Ascending aorta (tissue), 2 donors: Measurements from ENCODE around the gene DPP3. TPM values are rescaled to one million over a fixed set of nuclear protein-coding genes. Genes with fewer than 3 reads are reported as not detected.

Experiments used
- DNase-seq, 2 donors: peaks; one replicate each; pipeline ENCODE4 v3.0.0-alpha.2; 2019; ENCODE audit warnings: low spot score in 2 of 2
- H3K27ac ChIP-seq, 2 donors: fragments of 200-600 bp; sonication (generic); one replicate each; pipeline ENCODE4 v1.5.1; 2016 to 2017; ENCODE audit warnings: mild to moderate bottlenecking in 1 of 2
- H3K27me3 ChIP-seq: fragments of 200-600 bp; sonication (generic); one replicate; pipeline ENCODE4 v1.5.1; 2017
- H3K36me3 ChIP-seq, 2 donors: fragments of 200-600 bp; sonication (generic); one replicate each; pipeline ENCODE4 v1.5.1; 2016
- H3K4me1 ChIP-seq, 2 donors: fragments of 200-600 bp; sonication (generic); one replicate each; pipeline ENCODE4 v1.5.1; 2016 to 2017; ENCODE audit warnings: mild to moderate bottlenecking in 1 of 2
- H3K4me3 ChIP-seq, 2 donors: fragments of 200-600 bp; sonication (generic); one replicate each; pipeline ENCODE4 v1.5.1; 2016 to 2017; ENCODE audit warnings: mild to moderate bottlenecking in 1 of 2
- H3K9me3 ChIP-seq, 2 donors: fragments of 200-600 bp; sonication (generic); one replicate each; pipeline ENCODE4 v1.5.1; 2016
- intact Hi-C: fragments of 100-400 bp; cut with DNase I; formaldehyde crosslinking; loops from one replicate; pipeline ENCODE4 v1.15.1; 2023
- total RNA-seq: library from RNA; depleted of rRNA; stranded (reverse); fragments of >200 nt; gene quantifications from one replicate; pipeline ENCODE4 v1.1.0, GENCODE V29; 2016
- TF ChIP-seq, protein P1 (sequence below), 3 experiments: fragments of 200-600 bp in 2 of 3; fragments of 450-650 bp in 1 of 3; sonication (generic) in 2 of 3; IDR thresholded peaks; one replicate each; pipeline ENCODE4 v1.5.1; 2016 to 2019; ENCODE audit warnings: antibody characterized with exemption in 3 of 3, mild to moderate bottlenecking in 1 of 3, moderate library complexity in 1 of 3

Gene DPP3
- total RNA-seq, 1 donor from 2014 or later, result 14.8 TPM

DNA sequence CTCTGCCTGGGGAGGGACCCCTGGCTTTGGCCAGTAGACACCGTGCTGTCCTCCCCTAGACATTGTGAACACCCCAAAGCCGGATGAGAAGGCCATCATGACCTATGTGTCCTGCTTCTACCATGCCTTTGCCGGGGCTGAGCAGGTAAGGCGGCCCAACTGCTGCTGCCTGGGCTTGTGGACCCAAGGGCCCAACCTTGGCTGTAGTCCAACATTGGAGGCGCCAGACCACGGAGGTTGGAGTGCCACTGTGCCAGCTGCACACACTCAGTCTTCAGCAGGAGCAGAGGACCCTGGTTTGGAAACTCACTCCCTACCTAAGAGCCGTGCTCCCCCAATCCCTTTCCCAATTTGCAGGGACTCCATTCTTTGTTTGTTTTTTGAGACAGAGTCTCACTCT is 75.9 kb downstream of the DPP3 start:
- no peaks in the 10 kb centered on the region for H3K27me3 ChIP-seq
- no peak overlapping the region for H3K4me3 ChIP-seq
- H3K27ac ChIP-seq, result no peak overlapping the region
- intact Hi-C loops, result no loop called here
- TF ChIP-seq, protein P1, sequence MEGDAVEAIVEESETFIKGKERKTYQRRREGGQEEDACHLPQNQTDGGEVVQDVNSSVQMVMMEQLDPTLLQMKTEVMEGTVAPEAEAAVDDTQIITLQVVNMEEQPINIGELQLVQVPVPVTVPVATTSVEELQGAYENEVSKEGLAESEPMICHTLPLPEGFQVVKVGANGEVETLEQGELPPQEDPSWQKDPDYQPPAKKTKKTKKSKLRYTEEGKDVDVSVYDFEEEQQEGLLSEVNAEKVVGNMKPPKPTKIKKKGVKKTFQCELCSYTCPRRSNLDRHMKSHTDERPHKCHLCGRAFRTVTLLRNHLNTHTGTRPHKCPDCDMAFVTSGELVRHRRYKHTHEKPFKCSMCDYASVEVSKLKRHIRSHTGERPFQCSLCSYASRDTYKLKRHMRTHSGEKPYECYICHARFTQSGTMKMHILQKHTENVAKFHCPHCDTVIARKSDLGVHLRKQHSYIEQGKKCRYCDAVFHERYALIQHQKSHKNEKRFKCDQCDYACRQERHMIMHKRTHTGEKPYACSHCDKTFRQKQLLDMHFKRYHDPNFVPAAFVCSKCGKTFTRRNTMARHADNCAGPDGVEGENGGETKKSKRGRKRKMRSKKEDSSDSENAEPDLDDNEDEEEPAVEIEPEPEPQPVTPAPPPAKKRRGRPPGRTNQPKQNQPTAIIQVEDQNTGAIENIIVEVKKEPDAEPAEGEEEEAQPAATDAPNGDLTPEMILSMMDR (IDR thresholded peaks at IDR 0.05), result no peak
- H3K9me3 ChIP-seq, result no peaks in the 10 kb centered on the region
- no peaks in the 10 kb centered on the region for H3K36me3 ChIP-seq
- peaks cover 0 to 5% of the 10 kb centered on the region in 2 donors for H3K4me1 ChIP-seq
- no peak for DNase-seq

DNA sequence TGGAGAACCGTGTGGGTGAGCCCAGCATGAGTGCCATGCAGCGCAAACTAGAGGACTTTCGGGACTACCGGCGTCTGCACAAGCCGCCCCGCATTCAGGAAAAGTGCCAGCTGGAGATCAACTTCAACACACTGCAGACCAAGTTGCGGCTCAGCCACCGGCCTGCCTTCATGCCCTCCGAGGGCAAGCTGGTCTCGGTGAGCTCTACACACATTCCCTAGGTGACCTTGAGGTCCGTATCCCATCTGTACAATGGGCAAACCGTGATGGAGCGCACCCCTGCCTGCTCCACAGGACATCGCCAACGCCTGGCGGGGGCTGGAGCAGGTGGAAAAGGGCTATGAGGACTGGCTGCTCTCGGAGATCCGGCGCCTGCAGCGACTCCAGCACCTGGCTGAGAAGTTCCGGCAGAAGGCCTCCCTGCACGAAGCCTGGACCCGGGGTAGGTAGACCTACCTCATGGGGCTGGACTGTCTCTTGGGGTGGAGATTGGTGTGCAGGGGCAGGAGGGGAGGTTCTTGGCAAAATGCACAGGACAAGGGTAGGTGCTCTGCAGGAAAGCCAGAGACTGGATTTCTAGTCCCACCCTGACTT is 77.6 kb downstream of the DPP3 start:
- Histone ChIP-seq H3K27ac (no peak overlapping the region), H3K4me1 (peaks cover 0 to 5% of the 10 kb centered on the region in 2 donors), H3K4me3 (no peak overlapping the region), H3K9me3 (no peaks in the 10 kb centered on the region), H3K36me3 (no peaks in the 10 kb centered on the region), H3K27me3 (no peaks in the 10 kb centered on the region)
- intact Hi-C loops, result no loop called here
- TF ChIP-seq, protein P1 (IDR thresholded peaks at IDR 0.05), result no peak
- DNase-seq, result no peak

Other genes starting within 250 kb of the DPP3 start
- gene KLC2, start 222.7 kb upstream of the DPP3 start, total RNA-seq, result 29.9 TPM
- gene RAB1B, start 211.8 kb upstream of the DPP3 start, total RNA-seq, result 171 TPM
- gene CNIH2, start 202.3 kb upstream of the DPP3 start, total RNA-seq, result not detected
- gene YIF1A, start 191.3 kb upstream of the DPP3 start, total RNA-seq, result 161 TPM
- 3.6 TPM for gene TMEM151A, start 188.5 kb upstream of the DPP3 start, total RNA-seq
- 193 TPM for gene CD248, start 163.4 kb upstream of the DPP3 start, total RNA-seq
- 28.5 TPM for gene RIN1, start 144.0 kb upstream of the DPP3 start, total RNA-seq
- gene BRMS1, start 135.3 kb upstream of the DPP3 start, total RNA-seq, result 24.8 TPM
- gene B4GAT1, start 132.8 kb upstream of the DPP3 start, total RNA-seq, result 64.2 TPM
- not detected for gene SLC29A2, start 108.7 kb upstream of the DPP3 start, total RNA-seq
- 5.0 TPM for gene NPAS4, start 59.4 kb upstream of the DPP3 start, total RNA-seq
- gene MRPL11, start 41.6 kb upstream of the DPP3 start, total RNA-seq, result 96.2 TPM
- gene PELI3, start 13.5 kb upstream of the DPP3 start, total RNA-seq, result 13.2 TPM
- 39.6 TPM for gene BBS1, start 30.2 kb downstream of the DPP3 start, total RNA-seq
- gene ZDHHC24, start 65.6 kb downstream of the DPP3 start, total RNA-seq, result 18.0 TPM
- not detected for gene ACTN3, start 66.5 kb downstream of the DPP3 start, total RNA-seq
- 98.8 TPM for gene CTSF, start 88.2 kb downstream of the DPP3 start, total RNA-seq
- gene CCDC87, start 112.6 kb downstream of the DPP3 start, total RNA-seq, result 0.21 TPM
- gene CCS, start 112.8 kb downstream of the DPP3 start, total RNA-seq, result 50.4 TPM
- 39.2 TPM for gene RBM14, start 136.2 kb downstream of the DPP3 start, total RNA-seq
- gene RBM4, start 158.3 kb downstream of the DPP3 start, total RNA-seq, result 79.5 TPM
- gene RBM4B, start 197.5 kb downstream of the DPP3 start, total RNA-seq, result 87.0 TPM
- gene SPTBN2, start 248.8 kb downstream of the DPP3 start, total RNA-seq, result 3.2 TPM